Measurements from ENCODE around the gene FBXW7.

Gene FBXW7

GRCh38 chr4:152306541-152306940 lies 229.4 kb downstream of the FBXW7 start:
- no peak for TF ChIP-seq CTCF (IDR thresholded peaks at IDR 0.05; ENCODE audit: low read depth, low read length)
- DNase-seq (ENCODE audit: low read depth, low spot score) = no peak
- in situ Hi-C loops (cut with HindIII; ENCODE audit: low sequenced_read_pairs) = no loop called here
- no peak overlapping the region for H3K4me3 ChIP-seq (ENCODE audit: low read depth, low read length)

- in situ Hi-C loops (cut with HindIII; ENCODE audit: low sequenced_read_pairs) = no loop called here
- no peak for TF ChIP-seq CTCF (IDR thresholded peaks at IDR 0.05; ENCODE audit: low read depth, low read length)
- no peak overlapping the region for H3K4me3 ChIP-seq (ENCODE audit: low read depth, low read length)
- no peak for DNase-seq (ENCODE audit: low read depth, low spot score)
Observed at GRCh38 chr4:152304220-152304619, 231.7 kb downstream of the FBXW7 start.

- in situ Hi-C loops (cut with HindIII; ENCODE audit: low sequenced_read_pairs) = no loop called here
- H3K4me3 ChIP-seq (ENCODE audit: low read depth, low read length) = no peak overlapping the region
- DNase-seq (ENCODE audit: low read depth, low spot score) = no peak
- no peak for TF ChIP-seq CTCF (IDR thresholded peaks at IDR 0.05; ENCODE audit: low read depth, low read length)
Observed at GRCh38 chr4:152301381-152301780, 234.5 kb downstream of the FBXW7 start.

GRCh38 chr4:152299553-152299952 lies 236.3 kb downstream of the FBXW7 start:
- in situ Hi-C loops (cut with HindIII; ENCODE audit: low sequenced_read_pairs) = no loop called here
- no peak for TF ChIP-seq CTCF (IDR thresholded peaks at IDR 0.05; ENCODE audit: low read depth, low read length)
- no peak overlapping the region for H3K4me3 ChIP-seq (ENCODE audit: low read depth, low read length)

GRCh38 chr4:152296386-152296785 lies 239.5 kb downstream of the FBXW7 start:
- DNase-seq (ENCODE audit: low read depth, low spot score) = no peak
- TF ChIP-seq CTCF (IDR thresholded peaks at IDR 0.05; ENCODE audit: low read depth, low read length) = no peak
- in situ Hi-C loops (cut with HindIII; ENCODE audit: low sequenced_read_pairs) = no loop called here
- no peak overlapping the region for H3K4me3 ChIP-seq (ENCODE audit: low read depth, low read length)

More at GRCh38 chr4:152299553-152299952, 236.3 kb downstream of the FBXW7 start:
- no peak for DNase-seq (ENCODE audit: low read depth, low spot score)

GRCh38 chr4:152294765-152295164 lies 241.1 kb downstream of the FBXW7 start:
- TF ChIP-seq CTCF (IDR thresholded peaks at IDR 0.05; ENCODE audit: low read depth, low read length) = no peak
- in situ Hi-C loops (cut with HindIII; ENCODE audit: low sequenced_read_pairs) = no loop called here
- no peak for DNase-seq (ENCODE audit: low read depth, low spot score)
- H3K4me3 ChIP-seq (ENCODE audit: low read depth, low read length) = no peak overlapping the region

GRCh38 chr4:152294331-152294730 lies 241.6 kb downstream of the FBXW7 start:
- in situ Hi-C loops (cut with HindIII; ENCODE audit: low sequenced_read_pairs) = no loop called here
- no peak for TF ChIP-seq CTCF (IDR thresholded peaks at IDR 0.05; ENCODE audit: low read depth, low read length)
- no peak overlapping the region for H3K4me3 ChIP-seq (ENCODE audit: low read depth, low read length)
- DNase-seq (ENCODE audit: low read depth, low spot score) = no peak

Measured in astrocyte of the spinal cord (primary cell).